WTC11 (cell line): ENCODE results near the gene PCTP. TPM values are rescaled to one million over a fixed set of nuclear protein-coding genes. Genes with fewer than 3 reads are reported as not detected.

Experiments
- ATAC-seq: fragments of 200-7000 bp; cut with Tn5 transposase; 2 replicates; pipeline ENCODE4 v1.10.0; 2021; ENCODE audit warnings: mild to moderate bottlenecking, moderate library complexity
- CTCF ChIA-PET: fragments of 300-600 bp; sonication (Branson Sonifier 250); formaldehyde crosslinking; loops from one replicate; lab custom pipeline; 2021; ENCODE audit warnings: antibody characterized with exemption; lab: Charles Lee
- POLR2A ChIA-PET: fragments of 350-600 bp; sonication (Branson Sonifier 250); formaldehyde crosslinking; loops from one replicate; lab custom pipeline; 2021; ENCODE audit warnings: antibody characterized with exemption; lab: Charles Lee
- DNase-seq: peaks from one replicate; pipeline ENCODE4 v3.0.0; 2021; ENCODE audit warnings: low spot score
- H3K27ac Mint-ChIP-seq: 2 replicates; pipeline ENCODE4 v1.8.0; 2021; ENCODE audit warnings: mixed read lengths
- H3K27me3 Mint-ChIP-seq: 2 replicates; pipeline ENCODE4 v1.8.0; 2021; ENCODE audit warnings: low read depth, mild to moderate bottlenecking, moderate library complexity, mixed read lengths
- H3K36me3 Mint-ChIP-seq: 2 replicates; pipeline ENCODE4 v1.8.0; 2021; ENCODE audit warnings: mixed read lengths
- H3K4me1 Mint-ChIP-seq: 2 replicates; pipeline ENCODE4 v1.8.0; 2022; ENCODE audit warnings: mixed read lengths
- H3K4me3 Mint-ChIP-seq: 2 replicates; pipeline ENCODE4 v1.8.0; 2021; ENCODE audit warnings: mild to moderate bottlenecking, moderate library complexity, mixed read lengths
- H3K9me3 Mint-ChIP-seq: 2 replicates; pipeline ENCODE4 v1.8.0; 2021; ENCODE audit warnings: mixed read lengths
- CBFB ChIP-seq: sonication (generic); formaldehyde crosslinking; IDR thresholded peaks from 2 replicates; pipeline ENCODE4 v1.8.1; 2022; ENCODE audit warnings: mild to moderate bottlenecking, low read depth, missing genetic modification reagents
- ELF4 ChIP-seq: sonication (generic); formaldehyde crosslinking; IDR thresholded peaks from 2 replicates; pipeline ENCODE4 v1.8.1; 2022; ENCODE audit warnings: low read depth, mild to moderate bottlenecking, moderate library complexity, missing genetic modification reagents
- EMX1 ChIP-seq: fragments of 250-450 bp; sonication (Bioruptor Pico); IDR thresholded peaks from 2 replicates; pipeline ENCODE4 v1.8.0; 2021; ENCODE audit warnings: mild to moderate bottlenecking
- GRHL2 ChIP-seq: fragments of 250-450 bp; sonication (Bioruptor Pico); IDR thresholded peaks from 2 replicates; pipeline ENCODE4 v1.8.0; 2022; ENCODE audit warnings: mild to moderate bottlenecking, moderate library complexity; ENCODE audit not compliant: insufficient replicate concordance, severe bottlenecking
- GTF2I ChIP-seq: fragments of 250-450 bp; sonication (Bioruptor Pico); conservative IDR thresholded peaks from 2 replicates; pipeline ENCODE4 v1.4.0; 2021; ENCODE audit warnings: mild to moderate bottlenecking
- JUN ChIP-seq: sonication (generic); formaldehyde crosslinking; IDR thresholded peaks from 2 replicates; pipeline ENCODE4 v1.8.0; 2023; ENCODE audit warnings: mild to moderate bottlenecking, missing genetic modification reagents
- KAT7 ChIP-seq: sonication (generic); formaldehyde crosslinking; IDR thresholded peaks from 2 replicates; pipeline ENCODE4 v1.8.1; 2023; ENCODE audit warnings: missing genetic modification reagents, mild to moderate bottlenecking, borderline replicate concordance
- NR2C2 ChIP-seq: sonication (generic); formaldehyde crosslinking; IDR thresholded peaks from 2 replicates; pipeline ENCODE4 v1.8.0; 2022; ENCODE audit warnings: mild to moderate bottlenecking, missing genetic modification reagents
- SMAD4 ChIP-seq: sonication (generic); formaldehyde crosslinking; IDR thresholded peaks from 2 replicates; pipeline ENCODE4 v1.8.0; 2022; ENCODE audit warnings: mild to moderate bottlenecking, missing genetic modification reagents
- SP1 ChIP-seq: sonication (generic); formaldehyde crosslinking; conservative IDR thresholded peaks from 2 replicates; pipeline ENCODE4 v1.8.1; 2022; ENCODE audit warnings: missing genetic modification reagents
- TEAD1 ChIP-seq: sonication (generic); formaldehyde crosslinking; IDR thresholded peaks from 2 replicates; pipeline ENCODE4 v1.8.0; 2022; ENCODE audit warnings: mild to moderate bottlenecking, missing genetic modification reagents
- ZNF317 ChIP-seq: sonication (generic); formaldehyde crosslinking; IDR thresholded peaks from 2 replicates; pipeline ENCODE4 v1.8.1; 2023; ENCODE audit warnings: low read depth, mild to moderate bottlenecking, moderate library complexity, missing genetic modification reagents, borderline replicate concordance
- ZNF423 ChIP-seq: fragments of 250-450 bp; sonication (Bioruptor Pico); IDR thresholded peaks from 2 replicates; pipeline ENCODE4 v2.1.2; 2022; ENCODE audit warnings: mild to moderate bottlenecking, moderate library complexity
- total RNA-seq: library from RNA; stranded (reverse); gene quantifications from 3 replicates; pipeline ENCODE4 v1.2.3, GENCODE V29; 2021
- TF ChIP-seq, protein P1 (sequence below): sonication (generic); formaldehyde crosslinking; IDR thresholded peaks from 2 replicates; pipeline ENCODE4 v1.8.0; 2023; ENCODE audit warnings: missing genetic modification reagents, mild to moderate bottlenecking, borderline replicate concordance
- TF ChIP-seq, protein P2 (sequence below): sonication (generic); formaldehyde crosslinking; IDR thresholded peaks from 2 replicates; pipeline ENCODE4 v1.8.1; 2022; ENCODE audit warnings: low read depth, mild to moderate bottlenecking, moderate library complexity, missing genetic modification reagents, borderline replicate concordance
- TF ChIP-seq, protein P3 (sequence below): fragments of 250-450 bp; sonication (Bioruptor Pico); IDR thresholded peaks from 2 replicates; pipeline ENCODE4 v2.1.2; 2022; ENCODE audit warnings: mild to moderate bottlenecking, moderate library complexity

PCTP gene
- total RNA-seq, 1 experiment from 2014 or later, result 10.3 TPM

DNA sequence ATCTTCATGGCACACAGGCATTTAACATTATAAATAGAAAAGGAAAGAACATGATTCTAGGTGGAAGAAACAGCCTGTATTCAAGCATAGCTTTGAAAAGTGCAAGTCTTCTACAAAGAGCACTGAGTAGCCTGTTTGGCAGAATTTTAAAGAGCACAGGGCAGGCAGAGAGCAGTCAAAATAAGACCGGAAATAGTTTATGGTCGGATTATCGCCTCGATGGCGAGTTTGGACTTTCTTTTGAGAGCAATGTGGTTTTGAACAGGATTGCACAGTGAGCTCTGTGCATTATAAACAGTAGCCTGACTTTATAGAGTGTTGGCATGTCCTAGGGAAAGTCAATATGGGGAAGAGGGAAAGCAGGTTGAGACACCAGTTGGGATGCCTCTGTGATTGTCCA, 22.0 kb upstream of the PCTP start:
- TF ChIP-seq NR2C2 (CRISPR knock-in tag), result no peak
- no peak for TF ChIP-seq GTF2I (CRISPR knock-in tag)
- POLR2A ChIA-PET, result interaction anchor here (1.0 kb wide), 1 partner anchor 22 kb away, joined by 3 read pairs; the partner anchor contains the start of gene PCTP
- CTCF ChIA-PET, result interaction anchor here (1.8 kb wide), 1 partner anchor 10 kb away, joined by 8 read pairs; no protein-coding TSS in a partner anchor
- no peaks in the 10 kb centered on the region for H3K9me3 Mint-ChIP-seq
- H3K36me3 Mint-ChIP-seq, result no peaks in the 10 kb centered on the region
- peaks cover 68% of the 10 kb centered on the region for H3K4me1 Mint-ChIP-seq
- DNase-seq, result no peak
- no peak for ATAC-seq
- no peak overlapping the region for H3K4me3 Mint-ChIP-seq
- no peaks in the 10 kb centered on the region for H3K27me3 Mint-ChIP-seq
- no peak overlapping the region for H3K27ac Mint-ChIP-seq

DNA sequence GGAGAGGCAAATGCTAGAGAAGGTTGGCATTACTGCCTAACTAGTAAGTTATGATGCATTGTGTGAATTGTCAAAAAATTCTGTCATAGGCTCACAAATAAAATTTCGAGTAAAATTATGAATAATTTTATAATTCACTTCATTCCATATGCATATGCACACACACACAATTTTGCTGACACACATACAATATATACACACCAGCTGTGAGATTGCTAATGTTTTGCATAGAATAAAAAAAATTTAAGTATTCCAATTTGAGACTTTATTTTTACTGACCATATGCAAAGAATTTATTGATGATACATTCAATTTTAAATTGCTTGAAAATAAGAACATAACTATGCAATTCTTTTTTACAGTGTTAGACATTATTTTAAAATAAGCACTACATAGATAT, 21.4 kb upstream of the PCTP start:
- no peak for ATAC-seq
- H3K4me3 Mint-ChIP-seq, result no peak overlapping the region
- no peaks in the 10 kb centered on the region for H3K27me3 Mint-ChIP-seq
- DNase-seq, result no peak
- no peaks in the 10 kb centered on the region for H3K36me3 Mint-ChIP-seq
- POLR2A ChIA-PET, result no interaction called here
- no peak overlapping the region for H3K27ac Mint-ChIP-seq
- peaks cover 72% of the 10 kb centered on the region for H3K4me1 Mint-ChIP-seq
- CTCF ChIA-PET, result interaction anchor here (1.8 kb wide), 1 partner anchor 11 kb away, joined by 8 read pairs; no protein-coding TSS in a partner anchor
- TF ChIP-seq, protein P1, sequence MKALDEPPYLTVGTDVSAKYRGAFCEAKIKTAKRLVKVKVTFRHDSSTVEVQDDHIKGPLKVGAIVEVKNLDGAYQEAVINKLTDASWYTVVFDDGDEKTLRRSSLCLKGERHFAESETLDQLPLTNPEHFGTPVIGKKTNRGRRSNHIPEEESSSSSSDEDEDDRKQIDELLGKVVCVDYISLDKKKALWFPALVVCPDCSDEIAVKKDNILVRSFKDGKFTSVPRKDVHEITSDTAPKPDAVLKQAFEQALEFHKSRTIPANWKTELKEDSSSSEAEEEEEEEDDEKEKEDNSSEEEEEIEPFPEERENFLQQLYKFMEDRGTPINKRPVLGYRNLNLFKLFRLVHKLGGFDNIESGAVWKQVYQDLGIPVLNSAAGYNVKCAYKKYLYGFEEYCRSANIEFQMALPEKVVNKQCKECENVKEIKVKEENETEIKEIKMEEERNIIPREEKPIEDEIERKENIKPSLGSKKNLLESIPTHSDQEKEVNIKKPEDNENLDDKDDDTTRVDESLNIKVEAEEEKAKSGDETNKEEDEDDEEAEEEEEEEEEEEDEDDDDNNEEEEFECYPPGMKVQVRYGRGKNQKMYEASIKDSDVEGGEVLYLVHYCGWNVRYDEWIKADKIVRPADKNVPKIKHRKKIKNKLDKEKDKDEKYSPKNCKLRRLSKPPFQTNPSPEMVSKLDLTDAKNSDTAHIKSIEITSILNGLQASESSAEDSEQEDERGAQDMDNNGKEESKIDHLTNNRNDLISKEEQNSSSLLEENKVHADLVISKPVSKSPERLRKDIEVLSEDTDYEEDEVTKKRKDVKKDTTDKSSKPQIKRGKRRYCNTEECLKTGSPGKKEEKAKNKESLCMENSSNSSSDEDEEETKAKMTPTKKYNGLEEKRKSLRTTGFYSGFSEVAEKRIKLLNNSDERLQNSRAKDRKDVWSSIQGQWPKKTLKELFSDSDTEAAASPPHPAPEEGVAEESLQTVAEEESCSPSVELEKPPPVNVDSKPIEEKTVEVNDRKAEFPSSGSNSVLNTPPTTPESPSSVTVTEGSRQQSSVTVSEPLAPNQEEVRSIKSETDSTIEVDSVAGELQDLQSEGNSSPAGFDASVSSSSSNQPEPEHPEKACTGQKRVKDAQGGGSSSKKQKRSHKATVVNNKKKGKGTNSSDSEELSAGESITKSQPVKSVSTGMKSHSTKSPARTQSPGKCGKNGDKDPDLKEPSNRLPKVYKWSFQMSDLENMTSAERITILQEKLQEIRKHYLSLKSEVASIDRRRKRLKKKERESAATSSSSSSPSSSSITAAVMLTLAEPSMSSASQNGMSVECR (CRISPR knock-in tag), result no peak
- no peak for TF ChIP-seq KAT7 (CRISPR knock-in tag)
- TF ChIP-seq ELF4 (CRISPR knock-in tag), result no peak
- TF ChIP-seq ZNF423, result no peak
- TF ChIP-seq, protein P2, sequence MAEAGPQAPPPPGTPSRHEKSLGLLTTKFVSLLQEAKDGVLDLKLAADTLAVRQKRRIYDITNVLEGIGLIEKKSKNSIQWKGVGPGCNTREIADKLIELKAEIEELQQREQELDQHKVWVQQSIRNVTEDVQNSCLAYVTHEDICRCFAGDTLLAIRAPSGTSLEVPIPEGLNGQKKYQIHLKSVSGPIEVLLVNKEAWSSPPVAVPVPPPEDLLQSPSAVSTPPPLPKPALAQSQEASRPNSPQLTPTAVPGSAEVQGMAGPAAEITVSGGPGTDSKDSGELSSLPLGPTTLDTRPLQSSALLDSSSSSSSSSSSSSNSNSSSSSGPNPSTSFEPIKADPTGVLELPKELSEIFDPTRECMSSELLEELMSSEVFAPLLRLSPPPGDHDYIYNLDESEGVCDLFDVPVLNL, result no peak
- no peak for TF ChIP-seq SMAD4 (CRISPR knock-in tag)
- TF ChIP-seq, protein P3, sequence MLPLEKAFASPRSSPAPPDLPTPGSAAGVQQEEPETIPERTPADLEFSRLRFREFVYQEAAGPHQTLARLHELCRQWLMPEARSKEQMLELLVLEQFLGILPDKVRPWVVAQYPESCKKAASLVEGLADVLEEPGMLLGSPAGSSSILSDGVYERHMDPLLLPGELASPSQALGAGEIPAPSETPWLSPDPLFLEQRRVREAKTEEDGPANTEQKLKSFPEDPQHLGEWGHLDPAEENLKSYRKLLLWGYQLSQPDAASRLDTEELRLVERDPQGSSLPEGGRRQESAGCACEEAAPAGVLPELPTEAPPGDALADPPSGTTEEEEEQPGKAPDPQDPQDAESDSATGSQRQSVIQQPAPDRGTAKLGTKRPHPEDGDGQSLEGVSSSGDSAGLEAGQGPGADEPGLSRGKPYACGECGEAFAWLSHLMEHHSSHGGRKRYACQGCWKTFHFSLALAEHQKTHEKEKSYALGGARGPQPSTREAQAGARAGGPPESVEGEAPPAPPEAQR (CRISPR knock-in tag), result no peak
- no peak for TF ChIP-seq ZNF317 (CRISPR knock-in tag)
- TF ChIP-seq CBFB (CRISPR knock-in tag), result no peak
- TF ChIP-seq, all 79 proteins: peak for 0
- H3K9me3 Mint-ChIP-seq, result no peaks in the 10 kb centered on the region

DNA sequence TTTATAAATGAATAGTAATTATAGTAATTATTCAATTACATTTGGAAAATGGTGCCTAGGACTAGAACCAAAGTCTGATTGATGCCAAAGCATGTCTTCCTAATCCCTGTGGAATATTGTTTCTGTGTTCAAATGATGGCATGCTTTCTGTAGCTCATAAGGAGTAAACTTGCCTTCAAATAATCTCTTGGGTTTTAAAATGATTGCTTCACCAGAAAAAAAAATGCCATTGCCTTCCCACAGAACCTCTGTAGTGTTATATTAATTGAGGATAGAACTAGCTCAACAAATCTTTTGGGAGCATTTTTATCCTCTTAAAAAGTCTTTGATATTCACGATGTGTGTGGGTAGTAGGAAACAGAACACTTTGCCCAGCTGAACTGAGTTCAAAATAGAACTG, 20.5 kb upstream of the PCTP start:
- ChIA-PET POLR2A (no interaction called here), CTCF (no interaction called here)
- ATAC-seq (no peak), DNase-seq (no peak)
- Mint-ChIP-seq H3K36me3 (no peaks in the 10 kb centered on the region), H3K27me3 (no peaks in the 10 kb centered on the region), H3K4me3 (no peak overlapping the region), H3K27ac (no peak overlapping the region), H3K4me1 (peaks cover 70% of the 10 kb centered on the region), H3K9me3 (no peaks in the 10 kb centered on the region)
- TF ChIP-seq EMX1 (no peak), GRHL2 (CRISPR knock-in tag) (no peak), TEAD1 (CRISPR knock-in tag) (no peak), JUN (no peak), SP1 (CRISPR knock-in tag) (no peak)
